Endothelial cell of umbilical vein (primary cell): Measurements from ENCODE around the gene HIF1AN. TPM values are rescaled to one million over a fixed set of nuclear protein-coding genes. Genes with fewer than 3 reads are reported as not detected.

ENCODE experiments used
- BruUV-seq: library from RNA; stranded (reverse); fragments of 400-500 nt; replicated peaks from 2 replicates; lab custom pipeline; 2021; lab: Mats Ljungman, UMichigan
- CTCF ChIA-PET: fragments of 300-600, 350-600 bp; sonication (Branson Sonifier 250); formaldehyde crosslinking; loops from one replicate; lab custom pipeline; 2021; ENCODE audit warnings: antibody characterized with exemption, inconsistent platforms; lab: Charles Lee
- POLR2A ChIA-PET: fragments of 300-600, 350-600 bp; sonication (Branson Sonifier 250); formaldehyde crosslinking; loops from one replicate; lab custom pipeline; 2021; ENCODE audit warnings: antibody characterized with exemption, inconsistent platforms; lab: Charles Lee
- DNase-seq: peaks from one replicate; pipeline ENCODE4 v3.0.0-alpha.2; 2011; ENCODE audit warnings: low read depth, low spot score
- FAIRE-seq: peaks from 2 replicates; lab custom pipeline; 2011; peaks lifted over from hg19 to GRCh38; lab: Jason Lieb, UNC
- H2AFZ ChIP-seq: 2 replicates; pipeline ENCODE4 v1.6.0; 2012; ENCODE audit warnings: low read depth, low read length, control low read depth, inconsistent platforms
- H3K27ac ChIP-seq: 2 replicates; pipeline ENCODE4 v1.5.1; 2011; ENCODE audit warnings: low read depth, mild to moderate bottlenecking, control low read depth, low read length, moderate library complexity; ENCODE audit not compliant: insufficient read depth
- H3K27me3 ChIP-seq, 2 experiments: 2 replicates each; pipeline versions ENCODE4 v1.6.0 to v1.6.1; 2011; ENCODE audit warnings: low read length in 2 of 2, mixed read lengths in 1 of 2; ENCODE audit not compliant: control insufficient read depth in 2 of 2, insufficient read depth in 2 of 2
- H3K36me3 ChIP-seq, 2 experiments: 2 replicates in 1 of 2; 3 replicates in 1 of 2; pipeline ENCODE4 v1.5.1; 2011; ENCODE audit warnings: low read length in 2 of 2, mild to moderate bottlenecking in 1 of 2, moderate library complexity in 1 of 2; ENCODE audit not compliant: control insufficient read depth in 2 of 2, insufficient read depth in 2 of 2; ENCODE audit errors: extremely low read depth in 1 of 2
- H3K4me1 ChIP-seq: 3 replicates; pipeline ENCODE4 v1.5.1; 2011; ENCODE audit warnings: mild to moderate bottlenecking, low read length; ENCODE audit not compliant: control insufficient read depth, insufficient read depth; ENCODE audit errors: extremely low read depth
- H3K4me2 ChIP-seq: 2 replicates; pipeline ENCODE4 v1.6.1; 2011; ENCODE audit warnings: low read length, control low read depth, mixed read lengths; ENCODE audit not compliant: insufficient read depth
- H3K4me3 ChIP-seq, 3 experiments: fragments of 200-600 bp in 1 of 3; sonication (generic), shearing (Covaris generic) in 1 of 3; replicated peaks in 1 of 3; 2 replicates each; pipeline ENCODE4 v1.5.1; 2011 to 2016; ENCODE audit warnings: control low read depth in 3 of 3, low read length in 3 of 3, mild to moderate bottlenecking in 2 of 3, inconsistent platforms in 1 of 3, low read depth in 1 of 3, moderate library complexity in 1 of 3; ENCODE audit not compliant: insufficient read depth in 1 of 3
- H3K79me2 ChIP-seq: 2 replicates; pipeline ENCODE4 v1.6.0; 2012; ENCODE audit warnings: low read length, inconsistent platforms; ENCODE audit not compliant: control insufficient read depth, insufficient read depth
- H3K9ac ChIP-seq: replicated peaks from 2 replicates; pipeline ENCODE3; 2011; ENCODE audit warnings: low read length, control low read depth; ENCODE audit not compliant: insufficient read depth; ENCODE audit errors: extremely low read depth
- H3K9me1 ChIP-seq: replicated peaks from 3 replicates; pipeline ENCODE4 v1.6.0; 2011; ENCODE audit warnings: mild to moderate bottlenecking, low read length; ENCODE audit not compliant: control insufficient read depth, insufficient read depth; ENCODE audit errors: extremely low read depth
- H3K9me3 ChIP-seq: replicated peaks from 2 replicates; pipeline ENCODE4 v1.5.1; 2012; ENCODE audit warnings: low read length, inconsistent platforms; ENCODE audit not compliant: control insufficient read depth, insufficient read depth
- H4K20me1 ChIP-seq: replicated peaks from 2 replicates; pipeline ENCODE3; 2011; ENCODE audit warnings: mild to moderate bottlenecking, low read length; ENCODE audit not compliant: control insufficient read depth, insufficient read depth; ENCODE audit errors: extremely low read depth
- CTCF ChIP-seq, 2 donors: IDR thresholded peaks; 1 replicate in 1 of 2; 2 replicates in 1 of 2; pipeline ENCODE4 v1.5.1; 2011; ENCODE audit warnings: low read length in 2 of 2, mild to moderate bottlenecking in 2 of 2, moderate library complexity in 2 of 2, control low read depth in 1 of 2, inconsistent platforms in 1 of 2, low read depth in 1 of 2; ENCODE audit not compliant: insufficient read depth in 1 of 2; ENCODE audit errors: extremely low read depth in 1 of 2
- EZH2 ChIP-seq: IDR thresholded peaks from 2 replicates; pipeline ENCODE4 v1.6.1; 2012; ENCODE audit warnings: borderline replicate concordance, low read depth, mild to moderate bottlenecking, moderate library complexity, low read length, inconsistent platforms; ENCODE audit not compliant: severe bottlenecking
- FOS ChIP-seq: IDR thresholded peaks from 2 replicates; pipeline ENCODE4 v1.6.1; 2011; ENCODE audit warnings: mild to moderate bottlenecking, low read length, moderate library complexity, borderline replicate concordance; ENCODE audit not compliant: insufficient read depth
- GATA2 ChIP-seq: IDR thresholded peaks from 2 replicates; pipeline ENCODE4 v1.7.0; 2011; ENCODE audit warnings: low read depth, mild to moderate bottlenecking, moderate library complexity, mixed read lengths, low read length; ENCODE audit not compliant: insufficient read length, insufficient read depth
- JUN ChIP-seq: IDR thresholded peaks from 2 replicates; pipeline ENCODE4 v1.6.1; 2011; ENCODE audit warnings: borderline replicate concordance, low read depth; ENCODE audit not compliant: insufficient read length, insufficient read depth
- MAX ChIP-seq: IDR thresholded peaks from 2 replicates; pipeline ENCODE4 v1.6.1; 2011; ENCODE audit not compliant: insufficient read depth, insufficient read length
- MYC ChIP-seq: IDR thresholded peaks from one replicate; pipeline ENCODE4 v1.6.1; 2011; ENCODE audit warnings: mild to moderate bottlenecking, low read depth, low read length
- POLR2A ChIP-seq: IDR thresholded peaks from 2 replicates; pipeline ENCODE4 v1.6.1; 2012; ENCODE audit warnings: low read depth, mild to moderate bottlenecking, control low read depth, low read length
- POLR2AphosphoS5 ChIP-seq: IDR thresholded peaks from 2 replicates; pipeline ENCODE4 v1.6.1; 2012; ENCODE audit warnings: low read depth, mild to moderate bottlenecking, control low read depth, low read length, moderate library complexity; ENCODE audit not compliant: insufficient read depth
- dilution Hi-C: fragments of 300-500 bp; cut with MboI; formaldehyde crosslinking; loops from one replicate; pipeline ENCODE4 v1.15.0; 2019; ENCODE audit warnings: low sequenced_read_pairs; ENCODE audit not compliant: extremely low pct_ligation_motif_present
- intact Hi-C: fragments of 100-400 bp; cut with micrococcal nuclease; formaldehyde crosslinking; loops from one replicate; pipeline ENCODE4 v1.10.0; 2022
- polyA plus RNA-seq, 4 experiments: library from polyadenylated mRNA; depleted of rRNA in 3 of 4; stranded (reverse) in 3 of 4; unstranded in 1 of 4; fragments of >200 nt; gene quantifications; 2 replicates each; pipeline versions ENCODE4 v1.2.1 to v1.2.3, GENCODE V29; 2011 to 2012; ENCODE audit warnings: missing spikeins in 1 of 4
- total RNA-seq: library from RNA; stranded (reverse); gene quantifications from 2 replicates; pipeline ENCODE4 v1.2.3, GENCODE V29; 2021

HIF1AN gene
- total and polyA plus RNA-seq, 2 donors (not counting 3 experiments of a cell fraction or from before 2014, with no cell fraction given) = 7.3 to 34.0 TPM

- ChIA-PET POLR2A (no interaction called here), CTCF (interaction anchor here (1.1 to 4.7 kb wide), 5 partner anchors 25 to 453 kb away, joined by 4 to 44 read pairs (median 6); partner anchors contain the start of gene HIF1AN)
- Histone ChIP-seq H3K36me3 (no peaks in the 10 kb centered on the region), H2AFZ (no peak overlapping the region), H3K9ac (no peak overlapping the region), H3K27ac (no peak overlapping the region), H3K9me1 (no peaks in the 10 kb centered on the region), H3K4me3 (no peak overlapping the region), H3K79me2 (no peaks in the 10 kb centered on the region), H3K9me3 (no peaks in the 10 kb centered on the region), H3K27me3 (peaks cover 31 to 33% of the 10 kb centered on the region in 2 experiments), H3K4me1 (peaks cover 2% of the 10 kb centered on the region), H4K20me1 (no peaks in the 10 kb centered on the region), H3K4me2 (no peak overlapping the region)
- FAIRE-seq (no peak), DNase-seq (no peak)
- TF ChIP-seq POLR2AphosphoS5 (no peak), GATA2 (no peak), MAX (no peak), FOS (no peak), MYC (no peak), JUN (no peak), CTCF (IDR thresholded peaks at IDR 0.05; ENCODE audit: extremely low read depth in 1 of 2, insufficient read depth in 1 of 2, low read depth in 1 of 2, low read length in 2 of 2) (no peak), POLR2A (no peak), EZH2 (no peak)
- dilution Hi-C loops (no loop called here), intact Hi-C loops (loop anchor here (5.0 kb wide), 1 partner anchor 166 kb away; no protein-coding TSS in a partner anchor)
- no TSS peak for BruUV-seq
These were observed 25.3 kb downstream of the HIF1AN start for GRCh38 chr10:100561005-100561404.
